ENCODE results near the gene NT5C.
"Not testable (repeated sequence)": the region's sequence is repeated elsewhere in the genome, so short reads cannot be mapped to it uniquely, and the experiment has no call there.

DNA sequence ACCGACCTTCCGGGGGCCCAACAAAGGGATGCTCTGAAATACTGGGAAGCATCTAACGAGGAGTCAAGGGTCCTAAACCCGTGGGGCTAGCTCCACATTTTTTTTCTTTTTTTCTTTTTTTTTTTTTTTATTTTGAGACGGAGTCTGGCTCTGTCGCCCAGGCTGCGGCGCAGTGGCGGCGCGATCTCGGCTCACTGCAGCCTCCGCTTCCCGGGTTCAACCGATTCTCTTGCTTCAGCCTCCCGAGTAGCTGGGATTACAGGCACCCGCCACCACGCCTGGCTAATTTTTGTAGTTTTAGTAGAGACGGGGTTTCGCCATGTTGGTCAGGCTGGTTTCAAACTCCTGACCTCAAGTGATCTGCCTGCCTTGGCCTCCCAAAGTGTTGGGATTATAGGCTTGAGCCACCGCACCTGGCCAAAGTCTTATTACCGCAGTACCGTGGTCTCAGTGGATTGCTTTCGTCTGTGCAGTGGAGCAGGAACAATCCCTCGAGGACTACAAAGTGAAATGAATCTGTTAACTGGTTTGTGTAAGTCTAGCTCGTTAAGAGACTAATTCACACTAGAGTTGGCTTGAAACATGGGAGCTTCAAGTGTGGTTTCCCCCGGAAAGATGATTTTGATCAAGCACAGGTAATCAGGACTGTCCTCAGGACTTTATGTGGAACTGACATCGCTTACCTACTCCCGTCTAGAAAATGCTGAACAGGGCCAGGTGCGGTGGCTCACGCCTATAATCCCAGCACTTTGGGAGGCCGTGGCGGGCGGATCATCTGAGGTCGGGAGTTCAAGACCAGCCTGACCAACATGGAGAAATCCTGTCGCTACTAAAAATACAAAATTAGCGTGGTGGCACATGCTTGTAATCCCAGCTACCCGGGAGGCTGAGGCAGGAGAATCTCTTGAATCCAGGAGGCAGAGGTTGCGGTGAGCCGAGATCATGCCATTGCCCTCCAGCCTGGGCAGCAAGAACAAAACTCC lies 767 bp upstream of the NT5C start:
- TF ChIP-seq, protein P1, sequence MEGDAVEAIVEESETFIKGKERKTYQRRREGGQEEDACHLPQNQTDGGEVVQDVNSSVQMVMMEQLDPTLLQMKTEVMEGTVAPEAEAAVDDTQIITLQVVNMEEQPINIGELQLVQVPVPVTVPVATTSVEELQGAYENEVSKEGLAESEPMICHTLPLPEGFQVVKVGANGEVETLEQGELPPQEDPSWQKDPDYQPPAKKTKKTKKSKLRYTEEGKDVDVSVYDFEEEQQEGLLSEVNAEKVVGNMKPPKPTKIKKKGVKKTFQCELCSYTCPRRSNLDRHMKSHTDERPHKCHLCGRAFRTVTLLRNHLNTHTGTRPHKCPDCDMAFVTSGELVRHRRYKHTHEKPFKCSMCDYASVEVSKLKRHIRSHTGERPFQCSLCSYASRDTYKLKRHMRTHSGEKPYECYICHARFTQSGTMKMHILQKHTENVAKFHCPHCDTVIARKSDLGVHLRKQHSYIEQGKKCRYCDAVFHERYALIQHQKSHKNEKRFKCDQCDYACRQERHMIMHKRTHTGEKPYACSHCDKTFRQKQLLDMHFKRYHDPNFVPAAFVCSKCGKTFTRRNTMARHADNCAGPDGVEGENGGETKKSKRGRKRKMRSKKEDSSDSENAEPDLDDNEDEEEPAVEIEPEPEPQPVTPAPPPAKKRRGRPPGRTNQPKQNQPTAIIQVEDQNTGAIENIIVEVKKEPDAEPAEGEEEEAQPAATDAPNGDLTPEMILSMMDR (IDR thresholded peaks at IDR 0.05) = not testable (repeated sequence)
- not testable (repeated sequence) for TF ChIP-seq POLR2A (IDR thresholded peaks at IDR 0.05)
